GM12892 (cell line): ENCODE results near the gene IDH2.

Experiments
- POLR2A ChIP-seq: IDR thresholded peaks from 2 replicates; pipeline ENCODE4 v1.6.1; 2011; ENCODE audit warnings: low read depth, low read length, control low read depth
- POLR2AphosphoS5 ChIP-seq: IDR thresholded peaks from 2 replicates; pipeline ENCODE4 v1.6.1; 2011; ENCODE audit warnings: low read depth, low read length, control low read depth
- TAF1 ChIP-seq: IDR thresholded peaks from 2 replicates; pipeline ENCODE4 v1.6.1; 2011; ENCODE audit warnings: low read depth, mild to moderate bottlenecking, control low read depth, low read length, borderline replicate concordance

DNA sequence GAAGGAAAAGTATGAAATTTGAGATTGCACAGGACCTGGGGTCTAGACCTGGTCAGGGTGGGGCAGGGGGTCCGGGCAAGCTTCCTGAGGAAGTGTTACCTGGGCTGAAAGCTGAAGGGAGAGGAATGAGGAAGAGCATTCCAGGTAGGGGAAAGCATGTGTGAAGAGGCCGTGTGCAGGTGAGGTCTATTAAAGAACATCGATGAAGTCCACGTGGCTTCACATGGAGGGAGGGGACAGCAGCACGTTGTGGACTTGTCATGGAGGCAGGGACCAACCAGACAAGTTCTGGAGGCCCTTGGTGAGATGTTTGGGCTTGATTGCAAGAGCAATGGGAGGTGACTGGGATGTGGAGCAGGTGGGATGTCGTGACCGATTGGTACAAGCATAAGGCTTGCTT is 47.1 kb downstream of the IDH2 start:
- TF ChIP-seq POLR2A (no peak), TAF1 (no peak), POLR2AphosphoS5 (no peak)
